GM23338 (cell line): Measurements from ENCODE around the gene GRIA4. TPM values are rescaled to one million over a fixed set of nuclear protein-coding genes. Genes with fewer than 3 reads are reported as not detected.

Experiments
- ATAC-seq: fragments of 200-7000 bp; cut with Tn5 transposase; 3 replicates; pipeline ENCODE4 v1.9.1; 2020
- DNase-seq: peaks from one replicate; pipeline ENCODE4 v3.0.0-alpha.2; 2015; ENCODE audit warnings: low spot score
- H2AFZ ChIP-seq: fragments of 200-600 bp; sonication (generic); 2 replicates; pipeline ENCODE4 v1.8.0; 2016; ENCODE audit warnings: antibody characterized with exemption, mild to moderate bottlenecking, moderate library complexity
- H3F3A ChIP-seq: fragments of 200-600 bp; sonication (generic); replicated peaks from 2 replicates; pipeline ENCODE4 v1.8.0; 2017; ENCODE audit warnings: antibody characterized with exemption, mixed run types, low read depth
- H3K27ac ChIP-seq: fragments of 200-600 bp; sonication (generic); 2 replicates; pipeline ENCODE4 v1.6.1; 2016; ENCODE audit warnings: low read depth
- H3K27me3 ChIP-seq: fragments of 200-600 bp; sonication (generic); 2 replicates; pipeline ENCODE4 v1.8.0; 2016; ENCODE audit warnings: mild to moderate bottlenecking, mixed run types, moderate library complexity; ENCODE audit not compliant: insufficient read depth
- H3K36me3 ChIP-seq: fragments of 200-600 bp; sonication (generic); 2 replicates; pipeline ENCODE4 v1.8.0; 2016; ENCODE audit warnings: mild to moderate bottlenecking; ENCODE audit not compliant: insufficient read depth
- H3K4me1 ChIP-seq: fragments of 200-600 bp; sonication (generic); 2 replicates; pipeline ENCODE4 v1.8.0; 2016; ENCODE audit warnings: mild to moderate bottlenecking, moderate library complexity; ENCODE audit not compliant: insufficient read depth
- H3K4me2 ChIP-seq: fragments of 200-600 bp; sonication (generic); 2 replicates; pipeline ENCODE4 v1.7.1; 2017; ENCODE audit warnings: mixed run types
- H3K4me3 ChIP-seq: fragments of 200-600 bp; sonication (generic); 2 replicates; pipeline ENCODE4 v1.6.1; 2016; ENCODE audit warnings: mixed run types
- H3K79me2 ChIP-seq: fragments of 200-600 bp; sonication (generic); replicated peaks from 2 replicates; pipeline ENCODE4 v1.8.0; 2017; ENCODE audit warnings: mild to moderate bottlenecking; ENCODE audit not compliant: insufficient read depth
- H3K9me2 ChIP-seq: fragments of 200-600 bp; sonication (generic); 2 replicates; pipeline ENCODE4 v1.8.0; 2017; ENCODE audit not compliant: insufficient read depth
- H4K20me1 ChIP-seq: fragments of 200-600 bp; sonication (generic); replicated peaks from 2 replicates; pipeline ENCODE4 v1.8.0; 2017; ENCODE audit warnings: mild to moderate bottlenecking; ENCODE audit not compliant: insufficient read depth
- H3K27ac Mint-ChIP-seq: 2 replicates; pipeline ENCODE4 v1.8.0; 2020; ENCODE audit warnings: inconsistent platforms, mild to moderate bottlenecking, moderate library complexity, mixed read lengths
- H3K27me3 Mint-ChIP-seq: 3 replicates; pipeline ENCODE4 v1.8.0; 2022; ENCODE audit warnings: low read depth, mild to moderate bottlenecking, moderate library complexity, mixed read lengths, inconsistent platforms; ENCODE audit not compliant: insufficient read depth, poor library complexity
- H3K36me3 Mint-ChIP-seq: 3 replicates; pipeline ENCODE4 v1.8.0; 2021; ENCODE audit warnings: low read depth, mild to moderate bottlenecking, inconsistent platforms, moderate library complexity, mixed read lengths
- H3K4me1 Mint-ChIP-seq: 3 replicates; pipeline ENCODE4 v1.8.0; 2020; ENCODE audit warnings: mild to moderate bottlenecking, inconsistent platforms, mixed read lengths
- H3K4me3 Mint-ChIP-seq: 3 replicates; pipeline ENCODE4 v1.8.0; 2021; ENCODE audit warnings: moderate library complexity, mild to moderate bottlenecking, inconsistent platforms, mixed read lengths
- H3K9me3 Mint-ChIP-seq: 3 replicates; pipeline ENCODE4 v1.8.0; 2020; ENCODE audit warnings: moderate library complexity, mild to moderate bottlenecking, inconsistent platforms, mixed read lengths
- CREB1 ChIP-seq: fragments of 250-450 bp; sonication (Bioruptor Pico); IDR thresholded peaks from 2 replicates; pipeline ENCODE4 v1.5.0; 2020; ENCODE audit warnings: low read depth, mild to moderate bottlenecking, moderate library complexity
- CTCF ChIP-seq, 2 experiments: fragments of 200-600 bp in 1 of 2; sonication (generic) in 1 of 2; conservative IDR thresholded peaks; 2 replicates each; pipeline versions ENCODE4 v1.5.1 to v1.6.1; 2016 to 2017; ENCODE audit warnings: antibody characterized with exemption in 2 of 2, low read depth in 2 of 2, mild to moderate bottlenecking in 2 of 2, moderate library complexity in 1 of 2
- ETS1 ChIP-seq: IDR thresholded peaks from 2 replicates; pipeline ENCODE4 v1.6.1; 2016; ENCODE audit warnings: antibody characterized with exemption
- EZH2 ChIP-seq: fragments of 200-600 bp; sonication (generic); IDR thresholded peaks from one replicate; pipeline ENCODE4 v1.8.0; 2017; ENCODE audit warnings: antibody characterized with exemption, mild to moderate bottlenecking, low read depth; ENCODE audit not compliant: unreplicated experiment
- EZH2phosphoT487 ChIP-seq: fragments of 200-600 bp; sonication (generic); IDR thresholded peaks from one replicate; pipeline ENCODE4 v1.8.1; 2018; ENCODE audit warnings: antibody characterized with exemption; ENCODE audit not compliant: unreplicated experiment
- JUNB ChIP-seq: IDR thresholded peaks from one replicate; pipeline ENCODE4 v1.6.1; 2016; ENCODE audit warnings: antibody characterized with exemption; ENCODE audit not compliant: unreplicated experiment
- NANOG ChIP-seq: IDR thresholded peaks from 2 replicates; pipeline ENCODE4 v1.6.1; 2016; ENCODE audit warnings: antibody characterized with exemption, borderline replicate concordance
- POLR2AphosphoS5 ChIP-seq: IDR thresholded peaks from 2 replicates; pipeline ENCODE4 v1.6.1; 2016; ENCODE audit warnings: antibody characterized with exemption, low read depth
- STAT1 ChIP-seq: IDR thresholded peaks from one replicate; pipeline ENCODE4 v1.6.1; 2016; ENCODE audit warnings: antibody characterized with exemption; ENCODE audit not compliant: unreplicated experiment
- ZNF114 ChIP-seq: fragments of 250-450 bp; sonication (Bioruptor Pico); IDR thresholded peaks from 2 replicates; pipeline ENCODE4 v1.5.0; 2020; ENCODE audit warnings: mild to moderate bottlenecking, moderate library complexity
- ZNF331 ChIP-seq: fragments of 250-450 bp; sonication (Bioruptor Pico); IDR thresholded peaks from 2 replicates; pipeline ENCODE4 v1.5.0; 2020; ENCODE audit warnings: low read depth, mild to moderate bottlenecking, moderate library complexity
- polyA plus RNA-seq: library from polyadenylated mRNA; unstranded; fragments of >200 nt; fragmentation: Nextera tagmentation; extraction: Ambion mirVana; gene quantifications from 2 replicates; pipeline ENCODE4 v1.2.1, GENCODE V29; 2016
- total RNA-seq: library from RNA; depleted of rRNA; stranded (reverse); fragments of >200 nt; shearing (Covaris generic); gene quantifications from 2 replicates; pipeline ENCODE4 v1.2.3, GENCODE V29; 2014
- TF ChIP-seq, protein P1 (sequence below): IDR thresholded peaks from one replicate; pipeline ENCODE4 v1.6.1; 2018; ENCODE audit warnings: antibody characterized with exemption; ENCODE audit not compliant: unreplicated experiment
- TF ChIP-seq, protein P2 (sequence below): fragments of 250-450 bp; sonication (Bioruptor Pico); IDR thresholded peaks from 2 replicates; pipeline ENCODE4 v1.5.0; 2020; ENCODE audit warnings: mild to moderate bottlenecking, moderate library complexity

Gene GRIA4
- total and polyA plus RNA-seq, 2 experiments from 2014 or later = 17.8 to 71.1 TPM

- no peaks in the 10 kb centered on the region for H3K4me1 Mint-ChIP-seq
- Histone ChIP-seq H3K9me2 (no peaks in the 10 kb centered on the region; the same call in 1 of the 2 replicates), H3K27me3 (no peaks in the 10 kb centered on the region), H3K4me1 (no peaks in the 10 kb centered on the region), H2AFZ (no peak overlapping the region), H3K4me3 (no peak overlapping the region), H3F3A (no peaks in the 10 kb centered on the region), H4K20me1 (no peaks in the 10 kb centered on the region), H3K36me3 (no peaks in the 10 kb centered on the region), H3K79me2 (no peaks in the 10 kb centered on the region), H3K4me2 (no peak overlapping the region), H3K27ac (no peak overlapping the region)
- H3K36me3 Mint-ChIP-seq = peaks cover 12% of the 10 kb centered on the region; the same call in 2 of the 3 replicates
- ATAC-seq (no peak), DNase-seq (no peak)
- peaks cover 2% of the 10 kb centered on the region; the same call in 1 of the 3 replicates for H3K9me3 Mint-ChIP-seq
- no peak for TF ChIP-seq STAT1
- no peak for TF ChIP-seq NANOG
- no peak for TF ChIP-seq CREB1 (CRISPR knock-in tag)
- no peak for TF ChIP-seq EZH2
- TF ChIP-seq ZNF331 (CRISPR knock-in tag) = no peak
- no peak for TF ChIP-seq JUNB
- no peak for TF ChIP-seq ETS1
- TF ChIP-seq POLR2AphosphoS5 = no peak
- TF ChIP-seq, protein P1, sequence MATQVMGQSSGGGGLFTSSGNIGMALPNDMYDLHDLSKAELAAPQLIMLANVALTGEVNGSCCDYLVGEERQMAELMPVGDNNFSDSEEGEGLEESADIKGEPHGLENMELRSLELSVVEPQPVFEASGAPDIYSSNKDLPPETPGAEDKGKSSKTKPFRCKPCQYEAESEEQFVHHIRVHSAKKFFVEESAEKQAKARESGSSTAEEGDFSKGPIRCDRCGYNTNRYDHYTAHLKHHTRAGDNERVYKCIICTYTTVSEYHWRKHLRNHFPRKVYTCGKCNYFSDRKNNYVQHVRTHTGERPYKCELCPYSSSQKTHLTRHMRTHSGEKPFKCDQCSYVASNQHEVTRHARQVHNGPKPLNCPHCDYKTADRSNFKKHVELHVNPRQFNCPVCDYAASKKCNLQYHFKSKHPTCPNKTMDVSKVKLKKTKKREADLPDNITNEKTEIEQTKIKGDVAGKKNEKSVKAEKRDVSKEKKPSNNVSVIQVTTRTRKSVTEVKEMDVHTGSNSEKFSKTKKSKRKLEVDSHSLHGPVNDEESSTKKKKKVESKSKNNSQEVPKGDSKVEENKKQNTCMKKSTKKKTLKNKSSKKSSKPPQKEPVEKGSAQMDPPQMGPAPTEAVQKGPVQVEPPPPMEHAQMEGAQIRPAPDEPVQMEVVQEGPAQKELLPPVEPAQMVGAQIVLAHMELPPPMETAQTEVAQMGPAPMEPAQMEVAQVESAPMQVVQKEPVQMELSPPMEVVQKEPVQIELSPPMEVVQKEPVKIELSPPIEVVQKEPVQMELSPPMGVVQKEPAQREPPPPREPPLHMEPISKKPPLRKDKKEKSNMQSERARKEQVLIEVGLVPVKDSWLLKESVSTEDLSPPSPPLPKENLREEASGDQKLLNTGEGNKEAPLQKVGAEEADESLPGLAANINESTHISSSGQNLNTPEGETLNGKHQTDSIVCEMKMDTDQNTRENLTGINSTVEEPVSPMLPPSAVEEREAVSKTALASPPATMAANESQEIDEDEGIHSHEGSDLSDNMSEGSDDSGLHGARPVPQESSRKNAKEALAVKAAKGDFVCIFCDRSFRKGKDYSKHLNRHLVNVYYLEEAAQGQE = no peak
- no peak for TF ChIP-seq CTCF (conservative IDR thresholded peaks at IDR 0.05; ENCODE audit: low read depth in 2 of 2)
- TF ChIP-seq EZH2phosphoT487 = no peak
- TF ChIP-seq, protein P2, sequence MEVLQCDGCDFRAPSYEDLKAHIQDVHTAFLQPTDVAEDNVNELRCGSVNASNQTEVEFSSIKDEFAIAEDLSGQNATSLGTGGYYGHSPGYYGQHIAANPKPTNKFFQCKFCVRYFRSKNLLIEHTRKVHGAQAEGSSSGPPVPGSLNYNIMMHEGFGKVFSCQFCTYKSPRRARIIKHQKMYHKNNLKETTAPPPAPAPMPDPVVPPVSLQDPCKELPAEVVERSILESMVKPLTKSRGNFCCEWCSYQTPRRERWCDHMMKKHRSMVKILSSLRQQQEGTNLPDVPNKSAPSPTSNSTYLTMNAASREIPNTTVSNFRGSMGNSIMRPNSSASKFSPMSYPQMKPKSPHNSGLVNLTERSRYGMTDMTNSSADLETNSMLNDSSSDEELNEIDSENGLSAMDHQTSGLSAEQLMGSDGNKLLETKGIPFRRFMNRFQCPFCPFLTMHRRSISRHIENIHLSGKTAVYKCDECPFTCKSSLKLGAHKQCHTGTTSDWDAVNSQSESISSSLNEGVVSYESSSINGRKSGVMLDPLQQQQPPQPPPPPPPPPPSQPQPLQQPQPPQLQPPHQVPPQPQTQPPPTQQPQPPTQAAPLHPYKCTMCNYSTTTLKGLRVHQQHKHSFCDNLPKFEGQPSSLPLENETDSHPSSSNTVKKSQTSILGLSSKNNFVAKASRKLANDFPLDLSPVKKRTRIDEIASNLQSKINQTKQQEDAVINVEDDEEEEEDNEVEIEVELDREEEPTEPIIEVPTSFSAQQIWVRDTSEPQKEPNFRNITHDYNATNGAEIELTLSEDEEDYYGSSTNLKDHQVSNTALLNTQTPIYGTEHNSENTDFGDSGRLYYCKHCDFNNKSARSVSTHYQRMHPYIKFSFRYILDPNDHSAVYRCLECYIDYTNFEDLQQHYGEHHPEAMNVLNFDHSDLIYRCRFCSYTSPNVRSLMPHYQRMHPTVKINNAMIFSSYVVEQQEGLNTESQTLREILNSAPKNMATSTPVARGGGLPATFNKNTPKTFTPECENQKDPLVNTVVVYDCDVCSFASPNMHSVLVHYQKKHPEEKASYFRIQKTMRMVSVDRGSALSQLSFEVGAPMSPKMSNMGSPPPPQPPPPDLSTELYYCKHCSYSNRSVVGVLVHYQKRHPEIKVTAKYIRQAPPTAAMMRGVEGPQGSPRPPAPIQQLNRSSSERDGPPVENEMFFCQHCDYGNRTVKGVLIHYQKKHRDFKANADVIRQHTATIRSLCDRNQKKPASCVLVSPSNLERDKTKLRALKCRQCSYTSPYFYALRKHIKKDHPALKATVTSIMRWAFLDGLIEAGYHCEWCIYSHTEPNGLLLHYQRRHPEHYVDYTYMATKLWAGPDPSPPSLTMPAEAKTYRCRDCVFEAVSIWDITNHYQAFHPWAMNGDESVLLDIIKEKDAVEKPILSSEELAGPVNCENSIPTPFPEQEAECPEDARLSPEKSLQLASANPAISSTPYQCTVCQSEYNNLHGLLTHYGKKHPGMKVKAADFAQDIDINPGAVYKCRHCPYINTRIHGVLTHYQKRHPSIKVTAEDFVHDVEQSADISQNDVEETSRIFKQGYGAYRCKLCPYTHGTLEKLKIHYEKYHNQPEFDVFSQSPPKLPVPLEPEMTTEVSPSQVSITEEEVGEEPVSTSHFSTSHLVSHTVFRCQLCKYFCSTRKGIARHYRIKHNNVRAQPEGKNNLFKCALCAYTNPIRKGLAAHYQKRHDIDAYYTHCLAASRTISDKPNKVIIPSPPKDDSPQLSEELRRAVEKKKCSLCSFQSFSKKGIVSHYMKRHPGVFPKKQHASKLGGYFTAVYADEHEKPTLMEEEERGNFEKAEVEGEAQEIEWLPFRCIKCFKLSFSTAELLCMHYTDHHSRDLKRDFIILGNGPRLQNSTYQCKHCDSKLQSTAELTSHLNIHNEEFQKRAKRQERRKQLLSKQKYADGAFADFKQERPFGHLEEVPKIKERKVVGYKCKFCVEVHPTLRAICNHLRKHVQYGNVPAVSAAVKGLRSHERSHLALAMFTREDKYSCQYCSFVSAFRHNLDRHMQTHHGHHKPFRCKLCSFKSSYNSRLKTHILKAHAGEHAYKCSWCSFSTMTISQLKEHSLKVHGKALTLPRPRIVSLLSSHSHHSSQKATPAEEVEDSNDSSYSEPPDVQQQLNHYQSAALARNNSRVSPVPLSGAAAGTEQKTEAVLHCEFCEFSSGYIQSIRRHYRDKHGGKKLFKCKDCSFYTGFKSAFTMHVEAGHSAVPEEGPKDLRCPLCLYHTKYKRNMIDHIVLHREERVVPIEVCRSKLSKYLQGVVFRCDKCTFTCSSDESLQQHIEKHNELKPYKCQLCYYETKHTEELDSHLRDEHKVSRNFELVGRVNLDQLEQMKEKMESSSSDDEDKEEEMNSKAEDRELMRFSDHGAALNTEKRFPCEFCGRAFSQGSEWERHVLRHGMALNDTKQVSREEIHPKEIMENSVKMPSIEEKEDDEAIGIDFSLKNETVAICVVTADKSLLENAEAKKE = no peak
- TF ChIP-seq ZNF114 (CRISPR knock-in tag) = no peak
- no peak overlapping the region for H3K27ac Mint-ChIP-seq
- H3K27me3 Mint-ChIP-seq = no peaks in the 10 kb centered on the region
- no peak overlapping the region for H3K4me3 Mint-ChIP-seq
These were observed 31.6 kb downstream of the GRIA4 start for GRCh38 chr11:105641433-105641832.
